HepG2 (cell line): ENCODE measurements around the gene TBX21. TPM values are rescaled to one million over a fixed set of nuclear protein-coding genes. Genes with fewer than 3 reads are reported as not detected.

Experiments used
- ARNT ChIP-seq: fragments of 450-650 bp; IDR thresholded peaks from 2 replicates; pipeline ENCODE4 v1.6.1; 2017
- GATAD2A ChIP-seq: IDR thresholded peaks from 2 replicates; pipeline ENCODE4 v1.6.1; 2016
- KIAA2018 ChIP-seq: sonication (generic); formaldehyde crosslinking; IDR thresholded peaks from 2 replicates; pipeline ENCODE4 v1.5.0; 2020; ENCODE audit warnings: mild to moderate bottlenecking, missing genetic modification reagents, borderline replicate concordance
- MEIS1 ChIP-seq: sonication (generic); formaldehyde crosslinking; IDR thresholded peaks from 2 replicates; pipeline ENCODE4 v1.9.0; 2021; ENCODE audit warnings: mild to moderate bottlenecking, missing genetic modification reagents, moderate library complexity, borderline replicate concordance
- MEIS2 ChIP-seq: sonication (generic); formaldehyde crosslinking; IDR thresholded peaks from 2 replicates; pipeline ENCODE4 v1.9.0; 2021; ENCODE audit warnings: mild to moderate bottlenecking, missing genetic modification reagents
- NCOA5 ChIP-seq: sonication (generic); formaldehyde crosslinking; IDR thresholded peaks from 2 replicates; pipeline ENCODE4 v1.4.0; 2020; ENCODE audit warnings: missing genetic modification reagents
- NR2C2 ChIP-seq: sonication (generic); formaldehyde crosslinking; IDR thresholded peaks from 2 replicates; pipeline ENCODE4 v1.4.0; 2020; ENCODE audit warnings: missing genetic modification reagents, mild to moderate bottlenecking, moderate library complexity, borderline replicate concordance
- RORA ChIP-seq: sonication (generic); formaldehyde crosslinking; IDR thresholded peaks from 2 replicates; pipeline ENCODE4 v1.5.0; 2020; ENCODE audit warnings: mild to moderate bottlenecking, missing genetic modification reagents, moderate library complexity
- TBX3 ChIP-seq: fragments of 450-650 bp; IDR thresholded peaks from 2 replicates; pipeline ENCODE4 v1.6.1; 2017; ENCODE audit warnings: antibody characterized with exemption, mild to moderate bottlenecking, inconsistent platforms, borderline replicate concordance
- ZBTB1 ChIP-seq: sonication (generic); formaldehyde crosslinking; IDR thresholded peaks from 2 replicates; pipeline ENCODE4 v1.4.0; 2020; ENCODE audit warnings: missing genetic modification reagents, borderline replicate concordance
- ZBTB26 ChIP-seq: IDR thresholded peaks from 2 replicates; pipeline ENCODE4 v1.6.1; 2016; ENCODE audit warnings: missing compliant biosample characterization, missing genetic modification reagents, borderline replicate concordance
- ZNF180 ChIP-seq: sonication (generic); formaldehyde crosslinking; IDR thresholded peaks from 2 replicates; pipeline ENCODE4 v1.4.0; 2020; ENCODE audit warnings: low read depth, missing genetic modification reagents, borderline replicate concordance
- ZNF232 ChIP-seq: sonication (generic); formaldehyde crosslinking; IDR thresholded peaks from 2 replicates; pipeline ENCODE4 v1.4.0; 2020; ENCODE audit warnings: missing genetic modification reagents, borderline replicate concordance
- ZNF292 ChIP-seq: sonication (generic); formaldehyde crosslinking; IDR thresholded peaks from 2 replicates; pipeline ENCODE4 v1.8.1; 2022; ENCODE audit warnings: mild to moderate bottlenecking, low read depth, missing genetic modification reagents, borderline replicate concordance
- ZNF572 ChIP-seq: sonication (generic); formaldehyde crosslinking; IDR thresholded peaks from 2 replicates; pipeline ENCODE4 v1.5.1; 2020; ENCODE audit warnings: mild to moderate bottlenecking, missing genetic modification reagents
- ZNF674 ChIP-seq: sonication (generic); formaldehyde crosslinking; IDR thresholded peaks from 2 replicates; pipeline ENCODE4 v1.5.0; 2020; ENCODE audit warnings: low read depth, mild to moderate bottlenecking, missing genetic modification reagents
- ZNF766 ChIP-seq: sonication (generic); formaldehyde crosslinking; IDR thresholded peaks from 2 replicates; pipeline ENCODE4 v1.5.0; 2020; ENCODE audit warnings: missing genetic modification reagents, borderline replicate concordance
- ZSCAN21 ChIP-seq: sonication (generic); formaldehyde crosslinking; IDR thresholded peaks from 2 replicates; pipeline ENCODE4 v1.8.0; 2022; ENCODE audit warnings: mild to moderate bottlenecking, missing genetic modification reagents, moderate library complexity, borderline replicate concordance
- polyA plus RNA-seq, 8 experiments: library from polyadenylated mRNA; depleted of rRNA in 3 of 8; stranded (reverse) in 7 of 8; unstranded in 1 of 8; fragments of >200 nt; fragmentation: Illumina TruSeq in 4 of 8; extraction: Trizol in 4 of 8; gene quantifications; 2 replicates each; pipeline versions ENCODE4 v1.2.1 to v1.2.3, GENCODE V29; 2011 to 2016; ENCODE audit warnings: low read depth in 4 of 8, missing spikeins in 1 of 8, mixed read lengths in 1 of 8; ENCODE audit not compliant: insufficient read depth in 1 of 8
- total RNA-seq, 5 experiments: library from RNA; depleted of rRNA; stranded (reverse); fragments of >200 nt; fragmentation: Illumina TruSeq; extraction: Trizol; gene quantifications; 2 replicates each; pipeline ENCODE4 v1.2.3, GENCODE V29; 2016; ENCODE audit warnings: low read depth in 1 of 5

The TBX21 gene
- total and polyA plus RNA-seq, 2 of the 13 experiments (the other 11 are each of a cell fraction or from before 2014, with no cell fraction given), result not detected

- TF ChIP-seq KIAA2018 (CRISPR knock-in tag) (no peak), RORA (no peak), MEIS2 (CRISPR knock-in tag) (no peak), ZBTB1 (CRISPR knock-in tag) (no peak), ZNF766 (CRISPR knock-in tag) (no peak), ARNT (no peak), NCOA5 (no peak), MEIS1 (CRISPR knock-in tag) (0 out of 2 replicates have a peak, but pooled peaks have one; percentile 17), ZSCAN21 (CRISPR knock-in tag) (no peak), NR2C2 (CRISPR knock-in tag) (no peak), GATAD2A (CRISPR knock-in tag) (peak; percentile 85), ZNF232 (CRISPR knock-in tag) (no peak), ZNF180 (CRISPR knock-in tag) (no peak), ZNF292 (CRISPR knock-in tag) (no peak), ZNF674 (CRISPR knock-in tag) (no peak), ZBTB26 (0 out of 2 replicates have a peak, but pooled peaks have one; percentile 45), TBX3 (peak; percentile 8; the same call in 1 of the 2 replicates), ZNF572 (CRISPR knock-in tag) (no peak)
Observed at GRCh38 chr17:47686664-47687327, 46.2 kb upstream of the TBX21 start (continued).
